B cell (primary cell): ENCODE data around the gene ARFGAP3. TPM values are rescaled to one million over a fixed set of nuclear protein-coding genes. Genes with fewer than 3 reads are reported as not detected.
A peak's percentile ranks its signal among the peaks of the same experiment; 100 is the strongest.

Experiments used
- ATAC-seq: fragments of 200-7000 bp; cut with Tn5 transposase; one replicate; pipeline ENCODE4 v1.10.0; 2021; ENCODE audit warnings: low read depth, mild to moderate bottlenecking, moderate number of reproducible peaks, moderate library complexity
- CTCF ChIA-PET: fragments of 350-600 bp; sonication (Branson Sonifier 250); formaldehyde crosslinking; loops from one replicate; lab custom pipeline; 2021; ENCODE audit warnings: antibody characterized with exemption, inconsistent platforms; lab: Charles Lee
- POLR2A ChIA-PET: fragments of 350-600 bp; sonication (Branson Sonifier 250); formaldehyde crosslinking; loops from one replicate; lab custom pipeline; 2021; ENCODE audit warnings: antibody characterized with exemption; lab: Charles Lee
- DNase-seq: peaks from one replicate; pipeline ENCODE4 v3.0.0; 2013
- H2AFZ ChIP-seq: 2 replicates; pipeline ENCODE4 v1.6.1; 2012; ENCODE audit warnings: mild to moderate bottlenecking, low read depth, low read length; ENCODE audit not compliant: insufficient read depth, poor library complexity, severe bottlenecking
- H3K27ac ChIP-seq, 2 donors: 1 replicate in 1 of 2; 2 replicates in 1 of 2; pipeline ENCODE4 v1.5.1; 2012 to 2013; ENCODE audit warnings: low read length in 2 of 2, mild to moderate bottlenecking in 2 of 2, moderate library complexity in 1 of 2
- H3K27me3 ChIP-seq, 4 experiments: fragments of 200-600 bp in 1 of 4; sonication (generic) in 1 of 4; replicated peaks in 1 of 4; 1 replicate in 2 of 4; 2 replicates in 2 of 4; pipeline versions ENCODE4 v1.6.1 to v1.7.0; 2013 to 2016; ENCODE audit warnings: low read length in 3 of 4, mild to moderate bottlenecking in 2 of 4, mixed read lengths in 1 of 4, moderate library complexity in 1 of 4; ENCODE audit not compliant: insufficient read depth in 4 of 4, control insufficient read depth in 3 of 4; ENCODE audit errors: control extremely low read depth in 1 of 4
- H3K36me3 ChIP-seq, 2 experiments: replicated peaks in 1 of 2; 1 replicate in 1 of 2; 2 replicates in 1 of 2; pipeline versions ENCODE4 v1.6.1 to v1.7.1; 2013; ENCODE audit warnings: low read length in 1 of 2; ENCODE audit not compliant: insufficient read depth in 2 of 2, control insufficient read depth in 1 of 2; ENCODE audit errors: control extremely low read depth in 1 of 2, extremely low read depth in 1 of 2
- H3K4me1 ChIP-seq, 2 donors: fragments of 200-600 bp in 1 of 2; sonication (generic) in 1 of 2; 1 replicate in 1 of 2; 2 replicates in 1 of 2; pipeline versions ENCODE4 v1.5.1 to v1.6.1; 2013 to 2017; ENCODE audit warnings: low read length in 2 of 2; ENCODE audit not compliant: control insufficient read depth in 2 of 2, insufficient read depth in 2 of 2
- H3K4me2 ChIP-seq: replicated peaks from 2 replicates; pipeline ENCODE3; 2012; ENCODE audit warnings: mild to moderate bottlenecking, low read depth, low read length; ENCODE audit not compliant: poor library complexity, severe bottlenecking
- H3K4me3 ChIP-seq, 5 experiments: fragments of 200-600 bp in 1 of 5; sonication (generic) in 1 of 5; 1 replicate in 3 of 5; 2 replicates in 2 of 5; pipeline versions ENCODE4 v1.5.1 to v1.7.0; 2011 to 2016; ENCODE audit warnings: low read length in 4 of 5, mild to moderate bottlenecking in 4 of 5, low read depth in 2 of 5, control low read depth in 1 of 5, moderate library complexity in 1 of 5; ENCODE audit not compliant: insufficient read depth in 1 of 5; ENCODE audit errors: control extremely low read depth in 1 of 5, extremely low read depth in 1 of 5
- H3K79me2 ChIP-seq: fragments of 200-600 bp; sonication (generic); one replicate; pipeline ENCODE4 v1.6.0; 2016; ENCODE audit warnings: low read length; ENCODE audit not compliant: control insufficient read depth, insufficient read depth
- H3K9ac ChIP-seq: fragments of 200-600 bp; sonication (generic); 2 replicates; pipeline ENCODE4 v1.6.1; 2017; ENCODE audit warnings: mild to moderate bottlenecking, low read length, moderate library complexity
- H3K9me3 ChIP-seq, 3 donors: one replicate each; pipeline versions ENCODE4 v1.6.1 to v1.7.1; 2013; ENCODE audit warnings: low read length in 2 of 3; ENCODE audit not compliant: control insufficient read depth in 2 of 3, insufficient read depth in 1 of 3; ENCODE audit errors: control extremely low read depth in 1 of 3
- H4K20me1 ChIP-seq: 2 replicates; pipeline ENCODE4 v1.6.0; 2012; ENCODE audit warnings: mild to moderate bottlenecking, low read length; ENCODE audit not compliant: insufficient read depth, control insufficient read depth, poor library complexity, severe bottlenecking
- H3K27ac Mint-ChIP-seq: one replicate; pipeline ENCODE4 v1.8.0; 2021; ENCODE audit warnings: mixed read lengths
- H3K27me3 Mint-ChIP-seq: one replicate; pipeline ENCODE4 v1.8.0; 2021; ENCODE audit warnings: mixed read lengths
- H3K4me1 Mint-ChIP-seq: one replicate; pipeline ENCODE4 v1.8.0; 2021; ENCODE audit warnings: mixed read lengths
- H3K4me3 Mint-ChIP-seq: one replicate; pipeline ENCODE4 v1.8.0; 2021; ENCODE audit warnings: mixed read lengths
- H3K9me3 Mint-ChIP-seq: one replicate; pipeline ENCODE4 v1.8.0; 2022; ENCODE audit warnings: mixed read lengths; ENCODE audit not compliant: insufficient read depth
- EZH2 ChIP-seq: IDR thresholded peaks from 2 replicates; pipeline ENCODE4 v1.6.1; 2012; ENCODE audit warnings: borderline replicate concordance, low read depth, mild to moderate bottlenecking, moderate library complexity, low read length; ENCODE audit not compliant: insufficient read depth, poor library complexity, severe bottlenecking
- WGBS: methylation state at CpG from one replicate; pipeline ENCODE4 v1.1.5; 2013; ENCODE audit warnings: missing lambda C conversion rate; ENCODE audit not compliant: insufficient coverage; 5-methylcytosine and 5-hydroxymethylcytosine counted together
- intact Hi-C: fragments of 100-400 bp; cut with micrococcal nuclease; formaldehyde crosslinking; loops from one replicate; pipeline ENCODE4 v1.10.0; 2022
- polyA plus RNA-seq: library from polyadenylated mRNA; depleted of rRNA; stranded (reverse); fragments of >200 nt; gene quantifications from 2 replicates; pipeline ENCODE4 v1.2.3, GENCODE V29; 2012
- total RNA-seq, 2 donors: library from RNA; stranded (reverse); fragments of 120-200 nt in 1 of 2; gene quantifications; 1 replicate in 1 of 2; 2 replicates in 1 of 2; pipeline versions ENCODE4 v1.2.3 to v1.2.4, GENCODE V29; 2013 to 2022
- TF ChIP-seq, protein P1 (sequence below): fragments of 200-600 bp; IDR thresholded peaks from one replicate; pipeline ENCODE4 v1.8.0; 2022; ENCODE audit warnings: antibody characterized with exemption, mild to moderate bottlenecking

ARFGAP3 gene
- total and polyA plus RNA-seq, 2 donors (not counting 1 experiment from before 2014, with no cell fraction given): 10.7 to 33.2 TPM

DNA sequence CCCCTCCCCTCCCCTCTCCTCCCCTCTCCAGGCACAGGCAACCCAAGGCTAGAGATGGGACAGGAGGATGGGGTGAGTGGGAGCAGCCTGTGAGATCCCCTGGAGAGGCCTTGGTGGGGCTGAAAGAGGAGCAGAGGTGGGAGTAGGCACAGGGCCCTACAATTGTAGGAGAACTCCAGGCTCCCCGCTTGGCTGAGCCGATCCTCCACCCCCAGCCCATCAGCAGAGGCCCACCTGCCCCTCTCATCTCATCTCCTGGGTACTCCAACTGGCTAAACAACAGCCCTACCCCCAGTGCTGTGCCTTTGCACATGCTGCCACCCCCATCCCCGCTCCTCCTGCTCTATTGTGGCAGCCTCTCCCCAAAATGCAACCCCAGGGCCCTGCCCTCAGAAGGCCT, 84.4 kb downstream of the ARFGAP3 start:
- Mint-ChIP-seq H3K4me3 (peak overlapping the region; percentile 70), H3K27ac (peak overlapping the region; percentile 59), H3K9me3 (no peaks in the 10 kb centered on the region), H3K4me1 (peaks cover 52% of the 10 kb centered on the region), H3K27me3 (no peaks in the 10 kb centered on the region)
- ATAC-seq (no peak), DNase-seq (no peak)
- TF ChIP-seq, protein P1, sequence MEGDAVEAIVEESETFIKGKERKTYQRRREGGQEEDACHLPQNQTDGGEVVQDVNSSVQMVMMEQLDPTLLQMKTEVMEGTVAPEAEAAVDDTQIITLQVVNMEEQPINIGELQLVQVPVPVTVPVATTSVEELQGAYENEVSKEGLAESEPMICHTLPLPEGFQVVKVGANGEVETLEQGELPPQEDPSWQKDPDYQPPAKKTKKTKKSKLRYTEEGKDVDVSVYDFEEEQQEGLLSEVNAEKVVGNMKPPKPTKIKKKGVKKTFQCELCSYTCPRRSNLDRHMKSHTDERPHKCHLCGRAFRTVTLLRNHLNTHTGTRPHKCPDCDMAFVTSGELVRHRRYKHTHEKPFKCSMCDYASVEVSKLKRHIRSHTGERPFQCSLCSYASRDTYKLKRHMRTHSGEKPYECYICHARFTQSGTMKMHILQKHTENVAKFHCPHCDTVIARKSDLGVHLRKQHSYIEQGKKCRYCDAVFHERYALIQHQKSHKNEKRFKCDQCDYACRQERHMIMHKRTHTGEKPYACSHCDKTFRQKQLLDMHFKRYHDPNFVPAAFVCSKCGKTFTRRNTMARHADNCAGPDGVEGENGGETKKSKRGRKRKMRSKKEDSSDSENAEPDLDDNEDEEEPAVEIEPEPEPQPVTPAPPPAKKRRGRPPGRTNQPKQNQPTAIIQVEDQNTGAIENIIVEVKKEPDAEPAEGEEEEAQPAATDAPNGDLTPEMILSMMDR: no peak
- no peak for TF ChIP-seq EZH2
- Histone ChIP-seq H3K4me3 (no peak overlapping the region), H3K27ac (no peak overlapping the region), H4K20me1 (no peaks in the 10 kb centered on the region), H3K36me3 (no peaks in the 10 kb centered on the region), H3K9me3 (peaks cover 0 to 4% (median 0%) of the 10 kb centered on the region in 3 donors), H2AFZ (no peak overlapping the region), H3K79me2 (no peaks in the 10 kb centered on the region), H3K27me3 (no peaks in the 10 kb centered on the region), H3K4me2 (peak overlapping the region; percentile 10), H3K4me1 (peaks cover 37 to 48% of the 10 kb centered on the region in 2 donors), H3K9ac (no peak overlapping the region)
- intact Hi-C loops: loop anchor here (5.0 kb wide), 1 partner anchor 110 kb away; no protein-coding TSS in a partner anchor
- 100% methylated on average over 1 of the region's 3 CpGs for WGBS
- CTCF ChIA-PET: no interaction called here
- POLR2A ChIA-PET: no interaction called here

DNA sequence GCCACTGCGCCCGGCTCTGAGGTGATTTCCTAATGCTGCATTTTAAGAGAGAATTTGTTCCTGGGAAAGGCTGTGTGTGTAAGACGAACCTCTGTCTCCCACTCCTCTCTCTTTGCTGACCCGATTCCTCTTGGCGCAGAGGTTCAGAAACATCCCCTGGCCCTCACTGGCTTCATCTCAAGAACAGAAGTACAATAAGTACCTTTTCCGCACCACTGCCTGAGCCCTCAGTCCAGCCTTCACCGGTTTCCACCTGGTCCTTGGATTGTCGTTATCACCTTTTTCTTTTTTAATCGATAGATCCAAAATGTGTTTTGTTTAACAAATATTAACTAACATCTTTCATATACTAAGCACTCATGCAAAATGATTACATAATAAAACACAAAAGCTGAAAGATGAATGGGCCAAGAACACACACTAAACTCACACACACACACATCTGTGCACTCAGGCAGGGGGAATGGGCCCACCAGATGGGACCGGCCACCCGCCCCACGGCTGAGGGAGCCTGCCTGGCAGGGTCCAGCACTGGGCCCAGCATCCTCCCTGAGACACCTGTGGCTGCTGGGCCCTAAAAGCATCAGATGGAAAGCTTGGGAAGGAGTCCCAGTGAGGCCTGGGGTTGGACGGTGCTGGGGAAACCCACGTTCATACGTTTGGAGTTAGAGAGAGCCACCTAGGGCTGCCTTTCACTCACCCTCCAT, 86.0 kb downstream of the ARFGAP3 start:
- DNase-seq: no peak
- H3K4me3 Mint-ChIP-seq: peak overlapping the region; percentile 55
- H3K9me3 ChIP-seq: peaks cover 0 to 4% (median 0%) of the 10 kb centered on the region in 3 donors
- ChIA-PET POLR2A (no interaction called here), CTCF (interaction anchor here (1.6 to 2.9 kb wide), 2 partner anchors 8 to 10 kb away, joined by 9 to 11 read pairs; no protein-coding TSS in a partner anchor)
- no peaks in the 10 kb centered on the region for H3K9me3 Mint-ChIP-seq
- H3K36me3 ChIP-seq: no peaks in the 10 kb centered on the region
- TF ChIP-seq, protein P1: no peak
- TF ChIP-seq EZH2: no peak
- no peaks in the 10 kb centered on the region for H3K79me2 ChIP-seq
- no peak overlapping the region for H3K9ac ChIP-seq
- no peaks in the 10 kb centered on the region for H4K20me1 ChIP-seq
- H3K27ac Mint-ChIP-seq: peak overlapping the region; percentile 61
- H2AFZ ChIP-seq: no peak overlapping the region
- H3K4me3 ChIP-seq: no peak overlapping the region
- H3K4me1 ChIP-seq: peaks cover 37 to 48% of the 10 kb centered on the region in 2 donors
- H3K27me3 ChIP-seq: no peaks in the 10 kb centered on the region
- no peaks in the 10 kb centered on the region for H3K27me3 Mint-ChIP-seq
- WGBS: 73% methylated on average over 10 of the region's 15 CpGs
- ATAC-seq: no peak
- intact Hi-C loops: loop anchor here (5.0 kb wide), 1 partner anchor 109 kb away; no protein-coding TSS in a partner anchor
- H3K27ac ChIP-seq: no peak overlapping the region
- peaks cover 56% of the 10 kb centered on the region for H3K4me1 Mint-ChIP-seq
- H3K4me2 ChIP-seq: no peak overlapping the region
